Keratinocyte (primary cell): Measurements from ENCODE around the gene FCRLB. TPM values are rescaled to one million over a fixed set of nuclear protein-coding genes. Genes with fewer than 3 reads are reported as not detected.

Experiments used
- DNase-seq: peaks from one replicate; pipeline ENCODE4 v3.0.0-alpha.2; 2011; ENCODE audit warnings: low read depth, missing footprints, low spot score
- FAIRE-seq: peaks from 2 replicates; lab custom pipeline; 2011; peaks lifted over from hg19 to GRCh38; lab: Jason Lieb, UNC
- H2AFZ ChIP-seq: 2 replicates; pipeline ENCODE4 v1.6.0; 2012; ENCODE audit warnings: low read length, control low read depth, inconsistent platforms; ENCODE audit not compliant: control insufficient read depth
- H3K27ac ChIP-seq: 2 replicates; pipeline ENCODE4 v1.5.1; 2011; ENCODE audit warnings: low read length; ENCODE audit not compliant: control insufficient read depth, insufficient read depth
- H3K27me3 ChIP-seq: 3 replicates; pipeline ENCODE4 v1.6.0; 2011; ENCODE audit warnings: low read length; ENCODE audit not compliant: control insufficient read depth, insufficient read depth; ENCODE audit errors: extremely low read depth
- H3K36me3 ChIP-seq, 2 experiments: 2 replicates in 1 of 2; 3 replicates in 1 of 2; pipeline ENCODE4 v1.5.1; 2011; ENCODE audit warnings: low read length in 2 of 2, mild to moderate bottlenecking in 1 of 2; ENCODE audit not compliant: control insufficient read depth in 2 of 2, insufficient read depth in 2 of 2; ENCODE audit errors: extremely low read depth in 1 of 2
- H3K4me1 ChIP-seq: 3 replicates; pipeline ENCODE4 v1.5.1; 2011; ENCODE audit warnings: low read length; ENCODE audit not compliant: control insufficient read depth, insufficient read depth; ENCODE audit errors: extremely low read depth
- H3K4me2 ChIP-seq: 3 replicates; pipeline ENCODE4 v1.6.0; 2011; ENCODE audit warnings: low read depth, low read length; ENCODE audit not compliant: control insufficient read depth, insufficient read depth; ENCODE audit errors: extremely low read depth
- H3K4me3 ChIP-seq, 3 experiments: fragments of 200-600 bp in 1 of 3; sonication (generic) in 1 of 3; 2 replicates in 2 of 3; 3 replicates in 1 of 3; pipeline ENCODE4 v1.5.1; 2011 to 2016; ENCODE audit warnings: low read length in 3 of 3, mild to moderate bottlenecking in 3 of 3, control low read depth in 2 of 3, inconsistent platforms in 1 of 3, low read depth in 1 of 3, mixed read lengths in 1 of 3, mixed run types in 1 of 3, moderate library complexity in 1 of 3; ENCODE audit not compliant: control insufficient read depth in 2 of 3, insufficient read depth in 2 of 3; ENCODE audit errors: extremely low read depth in 1 of 3
- H3K79me2 ChIP-seq: 2 replicates; pipeline ENCODE4 v1.6.0; 2012; ENCODE audit warnings: low read length; ENCODE audit not compliant: control insufficient read depth, insufficient read depth
- H3K9ac ChIP-seq: 3 replicates; pipeline ENCODE4 v1.6.0; 2011; ENCODE audit warnings: low read length; ENCODE audit not compliant: control insufficient read depth, insufficient read depth; ENCODE audit errors: extremely low read depth
- H3K9me1 ChIP-seq: 3 replicates; pipeline ENCODE4 v1.6.0; 2011; ENCODE audit warnings: low read length; ENCODE audit not compliant: control insufficient read depth, insufficient read depth; ENCODE audit errors: extremely low read depth
- H3K9me3 ChIP-seq: 2 replicates; pipeline ENCODE4 v1.5.1; 2012; ENCODE audit warnings: low read depth, low read length; ENCODE audit not compliant: control insufficient read depth
- H4K20me1 ChIP-seq: 3 replicates; pipeline ENCODE4 v1.6.0; 2011; ENCODE audit warnings: low read length; ENCODE audit not compliant: control insufficient read depth, insufficient read depth; ENCODE audit errors: extremely low read depth
- CTCF ChIP-seq, 3 experiments: IDR thresholded peaks in 1 of 3; conservative IDR thresholded peaks in 1 of 3; optimal IDR thresholded peaks in 1 of 3; 2 replicates in 2 of 3; 3 replicates in 1 of 3; pipeline versions ENCODE3 to v1.5.1; 2011; ENCODE audit warnings: low read length in 3 of 3, mild to moderate bottlenecking in 3 of 3, moderate library complexity in 2 of 3, control low read depth in 1 of 3, inconsistent platforms in 1 of 3; ENCODE audit not compliant: insufficient read depth in 2 of 3; ENCODE audit errors: extremely low read depth in 1 of 3
- EZH2 ChIP-seq: IDR thresholded peaks from one replicate; pipeline ENCODE4 v1.6.1; 2012; ENCODE audit warnings: inconsistent platforms, mild to moderate bottlenecking, low read length, moderate library complexity
- dilution Hi-C: fragments of 300-500 bp; cut with MboI; formaldehyde crosslinking; loops from one replicate; pipeline ENCODE4 v1.7.0; 2020; ENCODE audit warnings: low sequenced_read_pairs; ENCODE audit not compliant: extremely low pct_ligation_motif_present
- polyA plus RNA-seq, 5 experiments: library from polyadenylated mRNA; depleted of rRNA in 3 of 5; stranded (reverse) in 3 of 5; stranded (forward) in 1 of 5; unstranded in 1 of 5; fragments of >200 nt; gene quantifications; 1 replicate in 1 of 5; 2 replicates in 3 of 5; 3 replicates in 1 of 5; pipeline versions ENCODE4 v1.2.1 to v1.2.3, GENCODE V29; 2011 to 2012; ENCODE audit warnings: missing spikeins in 2 of 5, low read depth in 1 of 5, low replicate concordance in 1 of 5

The FCRLB gene
- polyA plus RNA-seq, 1 donor (not counting 4 experiments of a cell fraction or from before 2014, with no cell fraction given): 0.52 TPM

- no peak overlapping the region for H3K4me3 ChIP-seq
- H3K27me3 ChIP-seq: no peaks in the 10 kb centered on the region
- H4K20me1 ChIP-seq: no peaks in the 10 kb centered on the region
- no peak overlapping the region for H3K27ac ChIP-seq
- no peak overlapping the region for H3K9ac ChIP-seq
- no peaks in the 10 kb centered on the region for H3K36me3 ChIP-seq
- H3K79me2 ChIP-seq: no peaks in the 10 kb centered on the region
- no peak overlapping the region for H3K4me2 ChIP-seq
- H2AFZ ChIP-seq: no peak overlapping the region
- dilution Hi-C loops: no loop called here
- TF ChIP-seq CTCF (optimal IDR thresholded peaks at IDR 0.05 in 1 of 3, IDR thresholded peaks at IDR 0.05 in 1 of 3, conservative IDR thresholded peaks at IDR 0.05 in 1 of 3; ENCODE audit: extremely low read depth in 1 of 3, insufficient read depth in 2 of 3, low read length in 3 of 3): no peak
- no peak for TF ChIP-seq EZH2
- H3K4me1 ChIP-seq: peaks cover 13% of the 10 kb centered on the region
- no peaks in the 10 kb centered on the region for H3K9me1 ChIP-seq
- no peak for FAIRE-seq
- H3K9me3 ChIP-seq: no peaks in the 10 kb centered on the region
- DNase-seq: no peak
These were observed 19.1 kb upstream of the FCRLB start for GRCh38 chr1:161702250-161702649.

- dilution Hi-C loops: no loop called here
- no peaks in the 10 kb centered on the region for H3K36me3 ChIP-seq
- H3K27ac ChIP-seq: no peak overlapping the region
- H3K27me3 ChIP-seq: no peaks in the 10 kb centered on the region
- H3K9me1 ChIP-seq: no peaks in the 10 kb centered on the region
- TF ChIP-seq CTCF (optimal IDR thresholded peaks at IDR 0.05 in 1 of 3, IDR thresholded peaks at IDR 0.05 in 1 of 3, conservative IDR thresholded peaks at IDR 0.05 in 1 of 3; ENCODE audit: extremely low read depth in 1 of 3, insufficient read depth in 2 of 3, low read length in 3 of 3) (no peak), EZH2 (no peak)
- H3K79me2 ChIP-seq: no peaks in the 10 kb centered on the region
- no peaks in the 10 kb centered on the region for H4K20me1 ChIP-seq
- H2AFZ ChIP-seq: no peak overlapping the region
- H3K4me1 ChIP-seq: peaks cover 14% of the 10 kb centered on the region
- no peak overlapping the region for H3K4me3 ChIP-seq
- DNase-seq (no peak), FAIRE-seq (no peak)
- no peak overlapping the region for H3K4me2 ChIP-seq
- H3K9ac ChIP-seq: no peak overlapping the region
- no peaks in the 10 kb centered on the region for H3K9me3 ChIP-seq
These were observed 15.8 kb upstream of the FCRLB start for GRCh38 chr1:161705537-161705936.
